Pons (tissue), 1 donor: ENCODE data around the gene DNMT3A.

Experiments
- DNase-seq: peaks from one replicate; pipeline ENCODE4 v3.0.0-alpha.2; 2016; ENCODE audit warnings: low spot score

DNMT3A gene

DNA sequence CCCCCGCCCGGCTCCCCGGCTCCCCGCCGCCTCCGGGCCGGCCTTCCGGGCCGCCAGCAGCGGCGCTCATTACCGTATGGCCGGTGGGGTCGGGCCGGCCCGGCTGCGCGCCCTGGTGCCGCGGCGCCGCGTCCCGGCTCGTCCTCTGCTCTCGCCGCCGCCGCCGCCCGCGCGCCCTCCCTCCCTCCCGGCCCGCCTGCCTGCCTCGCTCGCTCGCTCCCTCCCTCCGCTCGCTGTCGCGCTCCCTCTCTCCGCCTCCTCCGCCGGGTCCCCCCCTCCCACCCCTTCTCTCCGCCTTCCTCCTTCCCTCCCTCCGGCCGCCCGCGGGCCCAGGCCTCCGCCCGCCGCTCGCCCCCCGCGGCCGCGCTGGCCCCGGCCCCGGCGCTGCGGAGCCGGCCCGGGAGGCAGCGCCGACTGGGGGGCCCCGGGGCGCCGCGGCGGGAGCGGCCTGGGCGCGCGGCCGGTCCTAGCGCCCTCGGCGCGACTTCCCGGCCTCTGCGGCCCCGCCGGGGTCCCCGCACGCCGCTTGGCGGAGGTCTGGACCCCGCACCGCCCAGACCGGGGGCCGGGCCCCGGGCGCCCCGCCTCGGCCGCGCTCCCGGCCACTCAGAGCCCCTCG, at the start of gene DNMT3A:
Gene DNMT3A, minus strand, starts transcription at position 173 of the 619 bp plus-strand sequence. CDS start 27,941 bp downstream, outside the sequence.
- peak; percentile 62 for DNase-seq

DNA sequence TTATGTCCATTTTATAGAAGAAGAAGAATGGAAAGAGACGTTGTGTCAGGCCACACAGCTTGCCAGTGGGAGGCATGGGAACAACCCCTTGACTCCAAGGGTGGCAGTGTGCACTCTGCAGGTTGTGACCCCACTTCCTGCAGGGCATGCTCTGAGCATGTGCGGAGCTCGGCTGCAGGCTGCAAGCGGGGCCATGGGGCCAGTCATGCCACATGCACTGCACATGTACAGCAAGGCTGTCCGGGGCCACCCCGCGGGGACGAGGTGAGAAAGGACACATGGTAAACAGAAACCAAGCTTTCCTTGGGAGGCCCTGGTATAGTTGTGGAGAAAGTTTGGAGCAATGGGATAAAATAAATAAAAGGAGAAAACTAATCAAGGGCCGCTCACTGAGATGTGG, 47.4 kb upstream of the DNMT3A start:
- DNase-seq = no peak

DNA sequence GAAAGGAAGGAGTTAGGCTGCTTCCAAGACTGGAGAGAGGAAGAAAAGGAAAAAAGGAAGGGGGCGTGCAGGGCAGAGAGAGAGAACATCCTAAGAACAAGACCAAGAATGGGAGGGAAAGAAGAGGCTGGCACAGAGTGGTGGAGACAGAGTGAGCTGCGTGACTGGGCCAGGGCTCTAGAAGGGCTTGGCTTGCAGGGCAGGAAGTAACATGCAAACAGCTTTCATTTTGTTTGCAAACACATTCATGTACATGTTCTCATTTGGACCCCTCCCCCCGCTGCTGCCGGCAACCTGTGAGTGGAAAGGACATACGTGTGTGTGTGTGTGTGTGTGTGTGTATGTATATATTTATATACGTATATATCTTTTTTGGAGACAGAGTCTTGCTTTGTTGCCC, 46.8 kb upstream of the DNMT3A start:
- DNase-seq = no peak

DNA sequence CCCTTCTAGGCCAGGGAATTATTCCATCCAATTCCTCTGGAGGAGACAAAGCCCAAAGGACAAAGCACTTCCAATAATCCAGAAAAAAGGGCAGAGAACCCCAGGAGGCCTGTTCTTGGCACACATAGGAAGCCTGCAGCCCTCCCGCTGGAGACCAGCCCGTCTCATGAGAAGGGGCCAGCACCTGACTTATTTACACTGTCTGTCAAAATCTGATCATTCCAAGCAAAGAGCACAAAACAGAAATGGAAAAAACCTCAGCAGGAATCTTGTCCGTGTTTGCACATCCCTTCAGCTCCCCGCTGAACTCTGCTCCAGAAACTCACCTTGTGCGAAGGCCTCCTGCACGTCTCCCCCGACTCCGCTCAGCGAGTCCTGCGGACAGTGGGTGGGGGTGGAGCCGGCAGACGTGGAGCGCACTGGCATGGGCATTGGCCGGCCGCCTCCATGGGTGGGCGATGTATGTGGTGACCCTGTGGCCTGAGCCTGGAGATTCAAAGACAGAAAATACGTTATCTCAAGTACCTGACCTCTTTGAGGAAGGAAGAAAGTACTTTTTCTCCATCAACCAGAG, 46.2 kb upstream of the DNMT3A start:
- no peak for DNase-seq

DNA sequence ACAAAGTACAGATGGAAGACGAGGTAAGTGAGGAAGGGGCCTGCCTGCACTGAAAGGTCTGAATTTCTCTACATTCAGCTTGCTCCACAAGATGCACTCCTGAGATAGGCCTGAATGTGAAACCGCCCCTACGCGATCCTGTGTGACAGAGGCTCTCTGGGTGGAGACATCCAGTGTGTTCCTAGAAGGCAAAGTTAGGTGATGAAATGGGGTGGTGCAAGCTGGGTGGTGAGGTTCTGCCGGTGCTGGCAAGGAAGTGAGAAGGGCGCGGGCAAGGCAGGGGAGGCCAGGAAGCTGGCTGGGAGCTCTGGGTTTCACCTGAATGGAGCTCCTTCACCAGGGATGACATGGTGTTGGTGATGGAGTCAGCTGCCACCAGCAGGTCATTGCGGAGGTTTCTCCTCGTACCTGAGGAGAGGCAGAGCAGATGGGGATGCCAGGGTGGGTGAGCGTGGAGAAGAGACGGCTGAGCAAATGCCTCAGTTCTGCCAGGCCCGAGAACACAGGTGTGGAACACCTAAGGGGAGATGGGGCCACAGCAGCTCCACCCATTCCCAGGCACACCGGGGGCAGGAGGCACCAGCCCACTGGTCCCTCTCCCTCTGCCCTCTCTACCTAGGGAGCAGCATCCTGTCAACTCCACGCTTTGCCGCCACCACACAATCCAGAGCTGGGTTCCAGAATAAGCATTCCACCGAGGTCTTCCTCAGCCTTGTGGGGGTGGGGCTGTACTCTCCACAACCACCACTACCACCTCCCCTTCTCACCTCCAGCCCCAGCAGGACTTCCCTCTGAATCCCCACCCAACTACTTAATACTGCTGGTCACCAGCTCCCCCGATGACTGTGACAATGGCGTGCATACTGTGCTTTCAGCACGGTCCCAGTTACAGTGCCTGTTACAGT, 45.5 kb upstream of the DNMT3A start:
- no peak for DNase-seq

DNA sequence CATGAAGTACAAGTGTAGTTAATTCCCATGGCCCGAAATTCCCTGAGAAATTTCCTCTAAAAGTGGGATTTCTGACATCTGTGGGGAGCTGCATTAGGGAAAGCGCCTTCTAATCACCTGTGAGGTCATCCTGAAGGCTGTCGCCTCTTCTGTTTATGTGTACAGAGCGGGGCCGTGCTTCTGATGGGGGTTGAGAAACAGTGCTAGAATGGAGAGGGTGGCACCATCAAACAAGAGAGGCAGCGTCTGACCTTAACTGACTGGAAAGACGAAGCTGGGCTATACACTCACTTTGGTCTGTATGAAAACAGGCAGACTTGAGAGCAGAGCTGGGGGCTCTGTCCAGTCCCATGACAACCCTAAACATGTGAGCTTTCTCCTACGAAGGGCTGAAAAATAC, 44.2 kb upstream of the DNMT3A start:
- DNase-seq = no peak

DNA sequence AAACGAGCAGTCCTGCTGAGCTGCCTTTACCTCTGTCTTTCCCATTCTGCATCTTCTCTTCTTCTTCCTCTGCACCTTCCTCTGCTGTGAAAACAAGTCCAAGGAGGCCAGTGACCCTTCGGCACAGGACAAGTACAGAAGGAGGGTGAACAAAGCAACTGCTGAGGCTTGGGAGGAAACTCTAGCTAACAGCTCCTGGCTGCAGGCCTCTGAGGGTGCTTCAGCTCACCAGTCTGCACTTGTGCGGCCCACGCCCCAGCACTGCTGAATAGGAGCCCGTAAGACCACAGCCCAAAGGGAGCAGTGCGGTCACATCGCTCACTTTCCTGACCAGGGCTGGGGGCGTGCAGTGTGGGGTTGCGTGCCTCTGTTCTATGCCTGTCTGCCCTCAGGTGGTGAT, 42.1 kb upstream of the DNMT3A start:
- DNase-seq = no peak

DNA sequence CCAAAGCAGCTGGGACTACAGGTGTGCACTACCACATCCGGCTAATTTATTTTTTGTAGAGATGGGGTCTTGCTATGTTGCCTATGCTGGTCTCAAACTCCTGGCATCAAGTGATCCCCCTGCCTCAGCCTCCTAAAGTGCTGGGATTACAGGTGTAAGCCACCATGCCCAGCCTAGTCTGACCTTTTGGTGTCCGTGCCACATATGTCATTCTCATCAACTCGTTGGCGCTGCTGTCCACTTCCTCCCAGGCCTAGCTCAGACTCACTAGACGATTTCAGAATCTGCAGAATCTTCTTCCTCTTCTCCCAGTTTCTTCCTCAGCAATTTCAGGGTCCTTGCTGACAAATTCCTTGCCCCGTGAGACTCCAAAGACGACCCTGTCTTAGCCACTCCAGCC, 39.8 kb upstream of the DNMT3A start:
- DNase-seq = no peak

DNA sequence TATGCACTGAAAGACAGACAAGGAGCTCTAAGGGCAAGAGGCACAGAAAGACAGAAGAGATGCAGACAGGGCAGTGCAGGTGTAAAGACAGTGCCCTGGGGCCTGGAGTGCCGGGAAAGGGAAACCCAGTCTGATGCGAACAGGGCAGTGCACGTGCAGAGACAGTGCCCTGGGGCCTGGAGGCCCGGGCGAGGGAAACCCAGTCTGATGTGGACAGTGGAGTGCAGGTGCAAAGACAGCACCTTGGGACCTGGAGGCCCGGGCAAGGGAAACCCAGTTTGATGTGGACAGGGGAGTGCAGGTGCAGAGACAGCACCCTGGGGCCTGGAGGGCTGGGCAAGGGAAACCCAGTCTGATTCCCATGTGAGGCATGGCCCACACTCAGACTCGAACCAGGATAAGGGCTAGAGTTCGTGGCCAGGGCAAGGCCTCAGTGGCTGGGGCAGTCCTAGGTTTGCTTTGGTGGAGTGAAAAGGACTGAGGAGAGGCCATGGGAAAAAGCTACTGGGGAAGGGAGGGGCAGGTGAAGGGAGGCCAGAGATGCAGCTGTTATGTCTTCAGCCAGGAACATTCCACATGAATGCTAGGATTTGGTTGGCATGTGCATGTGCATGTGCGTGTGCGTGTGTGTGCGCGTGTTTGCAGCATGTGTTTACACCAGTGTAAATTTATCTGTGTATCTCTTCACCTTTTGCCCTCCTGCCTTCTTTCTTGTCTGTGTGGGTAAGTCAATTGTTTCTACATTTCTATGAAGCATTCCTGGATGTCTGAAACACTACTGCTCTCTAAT, 39.1 kb upstream of the DNMT3A start:
- no peak for DNase-seq

DNA sequence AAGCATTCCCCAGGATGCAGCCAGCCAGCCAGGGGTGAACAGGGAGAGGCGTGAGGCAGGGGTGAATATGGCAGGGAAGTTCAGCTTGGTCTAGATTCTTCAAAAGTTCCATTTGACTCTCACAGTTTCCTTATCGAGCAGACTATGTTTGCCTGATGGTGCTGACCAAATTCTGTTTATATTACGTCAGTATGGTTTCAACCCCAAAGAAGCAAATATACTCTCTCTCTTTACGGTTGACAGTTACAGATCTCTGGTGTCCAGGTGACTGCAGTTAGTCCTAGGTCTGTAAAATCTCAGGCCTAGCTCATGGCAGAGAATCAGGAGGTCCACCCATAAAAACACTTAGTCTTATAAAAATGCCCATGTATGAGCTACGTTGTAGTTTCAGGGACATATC, 38.3 kb upstream of the DNMT3A start:
- no peak for DNase-seq

DNA sequence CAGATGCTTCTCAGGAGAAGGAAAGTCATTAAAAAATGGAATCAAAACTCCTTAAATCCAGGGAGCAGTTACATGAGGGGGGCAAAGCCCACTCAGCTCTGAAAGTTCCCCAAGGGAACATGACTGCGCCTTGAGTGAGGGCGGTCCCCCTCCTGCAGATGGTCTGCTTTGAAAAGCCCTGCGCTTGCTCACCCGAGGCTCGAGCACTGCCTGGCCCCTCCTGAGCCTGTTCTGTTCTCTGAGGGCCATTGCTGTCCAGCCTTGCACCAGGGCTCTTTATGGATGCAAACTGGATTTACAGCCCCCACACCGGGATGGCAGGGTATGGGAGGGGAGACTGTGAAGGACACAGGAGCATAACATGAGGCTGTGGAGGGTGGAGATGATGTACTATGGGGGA, 37.8 kb upstream of the DNMT3A start:
- no peak for DNase-seq

DNA sequence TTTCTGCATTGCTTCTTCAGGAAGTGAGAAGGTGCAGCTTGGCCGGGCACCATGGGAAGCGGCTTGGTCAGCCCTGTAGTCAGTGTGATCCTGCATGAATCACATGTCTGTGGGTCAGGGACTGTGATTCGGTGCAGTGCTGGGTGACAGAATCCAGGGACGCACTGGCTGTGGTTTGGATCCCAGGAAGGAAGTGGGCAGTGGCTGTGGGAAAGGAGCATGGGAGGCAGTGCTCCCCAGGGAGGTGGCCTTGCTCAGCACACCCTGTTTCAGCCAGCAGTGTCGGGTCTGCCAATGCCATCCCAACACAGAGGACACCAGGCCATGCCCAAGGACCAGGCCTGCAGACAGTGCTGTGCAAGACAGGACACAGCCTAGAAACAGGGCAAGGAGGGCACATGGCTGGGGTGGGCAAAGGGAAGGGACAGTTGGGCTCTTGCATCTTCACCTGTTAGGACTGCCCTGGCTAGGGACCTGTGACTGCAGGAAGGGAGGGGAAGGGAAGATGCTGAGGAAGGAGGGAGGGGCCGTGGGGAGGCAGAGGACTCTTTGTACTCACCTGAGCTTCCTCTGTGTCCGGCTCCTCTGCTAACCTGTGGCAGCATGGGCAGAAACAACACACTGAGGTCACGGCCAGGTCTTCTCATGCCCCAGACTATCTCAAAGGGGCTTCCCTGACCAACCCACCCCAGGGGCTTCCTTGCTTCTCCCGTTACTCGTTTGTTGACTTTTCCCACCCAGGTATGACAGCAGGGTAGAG, 37.2 kb upstream of the DNMT3A start:
- no peak for DNase-seq

DNA sequence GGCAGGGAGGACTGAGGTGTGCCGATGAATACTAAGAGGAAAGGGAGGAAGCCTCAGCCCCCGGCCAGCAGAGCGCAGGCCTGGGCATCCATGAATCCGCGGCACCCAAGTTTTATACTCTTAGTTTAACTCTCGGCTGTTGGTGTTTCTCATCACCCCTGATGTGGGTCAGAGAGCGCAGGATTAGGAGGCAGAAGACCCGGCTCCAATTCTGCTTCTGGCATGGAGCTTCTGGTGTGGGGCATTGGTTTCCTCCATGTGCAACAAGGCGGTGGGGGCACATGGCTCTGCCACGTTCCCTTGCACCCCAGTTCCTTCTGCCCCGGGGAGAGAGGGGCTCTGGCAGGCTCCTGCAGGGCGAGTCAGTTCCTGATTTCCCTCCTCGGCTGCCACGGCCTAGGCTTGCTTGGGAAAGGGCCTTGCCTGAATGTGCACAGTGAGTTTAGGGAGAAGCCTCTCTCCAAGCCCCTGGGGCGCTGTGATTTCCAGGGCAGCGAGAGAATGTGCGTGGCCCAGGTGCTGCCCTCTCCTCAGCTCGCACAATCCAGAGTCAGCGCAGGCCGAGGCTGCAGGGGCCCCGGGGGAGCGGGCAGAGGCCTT, 36.2 kb upstream of the DNMT3A start:
- no peak for DNase-seq

DNA sequence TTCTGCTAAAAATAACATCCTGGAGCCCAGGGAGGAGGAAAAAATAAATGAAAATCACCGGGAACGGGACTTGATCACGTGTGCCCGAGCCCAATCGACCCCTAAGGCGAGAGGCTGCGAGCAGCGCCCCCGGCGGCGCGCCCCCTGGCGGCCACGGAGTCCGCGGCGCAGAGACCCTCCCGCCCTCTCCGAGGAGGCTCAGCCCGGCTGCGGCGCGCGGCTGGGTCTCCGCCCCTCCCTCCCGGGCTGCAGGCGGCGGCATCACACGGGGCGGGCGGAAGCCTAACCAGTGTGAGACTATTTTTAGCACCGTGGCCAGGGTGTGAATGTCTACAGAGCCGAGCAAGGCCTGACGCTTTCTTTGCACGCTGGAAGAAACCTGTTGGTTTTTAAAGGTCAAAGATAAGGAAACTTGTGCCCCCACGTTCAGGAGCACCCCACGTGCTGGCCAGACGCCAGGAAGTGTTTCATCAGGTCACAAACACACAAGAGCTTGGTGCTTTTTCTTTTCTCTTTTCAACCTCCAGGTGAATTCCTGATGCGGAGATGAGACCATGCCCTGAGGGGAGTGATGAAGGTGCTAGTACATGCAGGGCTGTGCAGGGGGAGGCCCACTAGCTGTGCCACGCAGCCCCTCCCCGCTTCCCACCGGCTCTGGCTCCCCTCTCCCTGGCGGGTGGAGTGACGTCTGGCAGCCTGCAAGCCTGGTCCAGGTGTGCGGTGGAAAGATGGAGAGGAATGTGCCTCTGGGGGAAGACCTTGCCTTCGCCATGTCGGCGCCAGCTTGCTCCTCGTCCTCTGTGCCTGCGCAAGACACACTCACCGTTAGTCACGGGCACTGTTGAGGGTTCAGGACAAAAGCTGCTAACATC, 35.3 kb upstream of the DNMT3A start:
- peak; percentile 81 for DNase-seq

DNA sequence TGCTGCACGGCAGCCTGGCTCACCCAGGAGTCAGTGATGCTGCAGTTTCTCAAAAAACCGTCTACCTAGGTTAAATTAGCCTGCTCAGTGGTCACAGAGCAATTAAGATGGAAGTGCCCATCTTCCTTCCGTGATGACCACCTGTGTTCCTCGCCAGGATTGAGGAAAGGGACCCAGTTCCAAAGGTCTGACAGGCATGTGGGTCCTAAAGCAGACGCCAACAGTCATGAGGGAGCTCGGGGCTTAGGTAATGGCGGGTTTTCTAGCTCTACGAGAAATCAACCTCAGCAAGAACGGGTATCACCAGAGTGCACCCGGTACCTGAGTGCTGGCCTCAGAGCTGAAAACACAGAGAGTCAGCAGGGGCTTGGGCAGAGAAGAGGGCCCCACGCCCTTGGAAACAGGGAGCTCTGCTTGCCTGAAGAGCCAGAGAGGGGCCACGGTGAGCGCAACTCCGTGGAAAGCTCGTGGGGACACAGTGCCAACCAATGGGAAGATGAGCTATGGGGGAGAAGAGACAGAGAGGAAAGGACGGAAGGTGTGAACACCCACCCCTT, 34.3 kb upstream of the DNMT3A start:
- no peak for DNase-seq

DNA sequence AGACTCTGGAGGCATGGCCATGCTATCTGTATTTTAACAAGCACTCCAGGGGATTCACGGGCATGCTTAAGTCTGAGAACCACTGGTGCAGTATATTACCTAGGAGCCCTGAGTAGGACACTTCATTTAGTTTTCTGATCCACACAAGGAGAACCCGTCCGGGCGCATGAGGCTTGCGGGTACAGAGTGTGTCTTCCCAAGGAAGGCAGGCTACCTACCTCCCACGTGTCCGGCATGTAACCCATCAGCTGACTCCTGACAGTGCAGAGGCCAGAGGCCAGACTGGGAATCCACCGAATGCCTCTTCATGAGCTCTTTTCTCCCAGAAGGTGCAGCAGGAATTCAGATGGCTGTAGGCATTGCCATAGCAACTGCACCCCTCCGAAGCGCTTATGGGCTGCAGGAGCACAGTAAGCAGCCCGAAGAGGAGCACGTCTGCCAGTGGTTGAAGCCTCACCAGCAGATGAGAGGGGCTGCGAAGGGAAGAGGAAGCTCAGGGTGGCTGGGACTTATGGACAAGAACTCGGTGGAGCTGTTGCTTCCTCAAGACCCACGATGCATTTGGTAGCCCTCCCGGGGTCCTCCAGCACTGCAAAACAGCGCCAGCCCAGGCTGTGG, 33.8 kb upstream of the DNMT3A start:
- no peak for DNase-seq

DNA sequence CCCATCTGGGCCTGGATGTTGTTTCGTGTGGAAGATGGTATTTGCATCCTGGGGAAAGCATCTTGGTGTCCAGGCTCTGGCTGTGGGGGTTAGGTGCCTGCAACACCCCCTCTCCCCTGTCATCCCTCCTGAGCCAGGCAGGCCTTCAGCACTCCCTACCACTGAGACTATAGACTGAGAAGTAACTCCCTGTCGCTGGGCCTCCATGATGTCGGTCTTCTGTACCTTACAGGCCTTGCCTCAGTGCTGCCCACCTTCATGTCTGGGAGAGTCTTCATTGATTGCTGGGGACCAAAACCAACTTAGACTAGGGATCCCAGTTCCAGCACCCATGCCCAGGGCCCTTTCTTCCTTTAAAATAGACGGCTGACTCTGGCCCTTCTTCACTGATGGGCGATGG, 33.1 kb upstream of the DNMT3A start:
- no peak for DNase-seq

DNA sequence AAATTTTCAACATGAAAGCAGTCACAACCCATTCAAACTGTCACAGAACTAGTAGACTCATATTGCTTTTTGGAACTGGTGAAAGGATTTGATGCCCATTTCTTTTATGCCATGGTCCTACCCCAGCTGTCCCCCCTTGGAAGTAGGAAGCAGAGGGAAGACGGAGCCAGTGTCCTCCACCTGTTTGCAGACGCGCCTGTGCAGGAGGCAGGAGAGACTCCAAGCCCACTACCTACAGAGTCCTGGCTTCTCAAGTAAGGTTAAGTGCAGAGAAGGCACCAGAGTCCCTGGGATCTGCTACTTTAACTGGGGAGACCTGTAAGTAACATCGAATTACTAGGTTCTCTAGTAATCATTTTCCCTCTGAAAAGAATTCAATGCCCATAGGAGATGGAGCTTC, 32.7 kb upstream of the DNMT3A start:
- DNase-seq = no peak

DNA sequence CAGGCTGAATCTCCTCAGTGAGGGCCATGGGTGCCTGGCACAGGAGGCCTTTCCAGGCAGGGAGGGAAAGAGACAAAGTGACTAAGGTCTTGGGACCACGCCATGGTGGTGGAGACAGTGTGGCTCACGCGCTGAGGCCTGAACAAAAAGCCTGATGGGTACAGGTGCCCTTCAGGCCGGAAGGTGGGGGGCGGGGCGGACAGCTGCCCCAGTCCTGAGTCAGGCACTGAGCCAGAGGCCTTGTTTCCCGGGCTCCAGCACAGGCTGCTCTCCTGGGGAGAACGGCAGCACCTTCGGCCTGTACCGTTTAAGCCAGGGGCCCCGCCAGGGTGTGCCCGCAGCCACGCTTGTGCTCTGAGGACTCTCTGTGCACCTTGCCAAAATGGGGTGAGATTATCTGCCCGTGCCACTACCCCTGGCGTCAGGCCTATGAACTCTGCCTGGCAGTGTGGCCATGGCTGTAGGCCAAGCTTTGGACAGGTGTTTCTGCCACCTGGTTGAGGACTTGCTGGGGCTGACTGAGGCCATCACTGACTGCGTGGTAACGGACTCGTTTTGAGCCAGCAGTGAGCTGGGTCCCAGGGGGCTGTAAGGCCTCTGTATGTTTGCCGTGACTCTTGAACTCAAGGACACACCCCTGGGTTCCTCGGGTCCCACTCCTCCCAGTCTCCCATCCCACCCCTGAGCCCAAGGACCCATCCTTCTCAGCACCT, 31.7 kb upstream of the DNMT3A start:
- no peak for DNase-seq
